IMR-90 (cell line): ENCODE results near the gene CCL13. TPM values are rescaled to one million over a fixed set of nuclear protein-coding genes. Genes with fewer than 3 reads are reported as not detected.

Experiments
- ATAC-seq: fragments of 200-7000 bp; cut with Tn5 transposase; 2 replicates; pipeline ENCODE4 v1.9.1; 2020; ENCODE audit warnings: low read depth, mild to moderate bottlenecking, moderate library complexity
- BruUV-seq: library from RNA; stranded (reverse); fragments of 400-500 nt; replicated peaks from 2 replicates; lab custom pipeline; 2021; lab: Mats Ljungman, UMichigan
- CTCF ChIA-PET: fragments of 300-600 bp; formaldehyde crosslinking; extraction: SDS; loops from one replicate; lab custom pipeline; 2021; ENCODE audit warnings: antibody characterized with exemption; lab: Yijun Ruan, JAX
- POLR2A ChIA-PET: fragments of 300-600 bp; sonication (Branson Sonifier 250); formaldehyde crosslinking; loops from one replicate; lab custom pipeline; 2022; ENCODE audit warnings: antibody characterized with exemption; ENCODE audit not compliant: unreplicated experiment; lab: Charles Lee
- DNase-seq: peaks from one replicate; pipeline ENCODE4 v3.0.0; 2013
- H2AFZ ChIP-seq: replicated peaks from 2 replicates; pipeline ENCODE3; 2013; ENCODE audit warnings: low read length, mild to moderate bottlenecking; ENCODE audit not compliant: poor library complexity
- H2AK5ac ChIP-seq: 2 replicates; pipeline ENCODE4 v1.6.1; 2013; ENCODE audit warnings: low read depth, low read length, inconsistent platforms
- H2AK9ac ChIP-seq: replicated peaks from 2 replicates; pipeline ENCODE3; 2013; ENCODE audit warnings: mild to moderate bottlenecking, low read depth, low read length, moderate library complexity; ENCODE audit not compliant: poor library complexity
- H2BK120ac ChIP-seq: 2 replicates; pipeline ENCODE4 v1.6.1; 2013; ENCODE audit warnings: low read depth, low read length, inconsistent platforms
- H2BK15ac ChIP-seq: 3 replicates; pipeline ENCODE4 v1.6.1; 2013; ENCODE audit warnings: low read depth, low read length, inconsistent platforms
- H2BK20ac ChIP-seq: 2 replicates; pipeline ENCODE4 v1.6.1; 2013; ENCODE audit warnings: low read depth, mild to moderate bottlenecking, inconsistent platforms, low read length, moderate library complexity
- H2BK5ac ChIP-seq: 2 replicates; pipeline ENCODE4 v1.6.1; 2013; ENCODE audit warnings: mild to moderate bottlenecking, low read depth, low read length, inconsistent platforms; ENCODE audit not compliant: poor library complexity, severe bottlenecking
- H3K14ac ChIP-seq: replicated peaks from 2 replicates; pipeline ENCODE4 v1.6.1; 2013; ENCODE audit warnings: low read depth, low read length, inconsistent platforms
- H3K18ac ChIP-seq: 2 replicates; pipeline ENCODE4 v1.6.1; 2013; ENCODE audit warnings: low read depth, low read length, control low read depth
- H3K23ac ChIP-seq: 2 replicates; pipeline ENCODE4 v1.6.1; 2013; ENCODE audit warnings: low read depth, low read length, inconsistent platforms
- H3K27ac ChIP-seq: 2 replicates; pipeline ENCODE4 v1.5.1; 2013; ENCODE audit warnings: mild to moderate bottlenecking, control low read depth, low read length; ENCODE audit not compliant: insufficient read depth
- H3K27me3 ChIP-seq: 2 replicates; pipeline ENCODE4 v1.6.1; 2013; ENCODE audit warnings: low read length; ENCODE audit not compliant: control insufficient read depth, insufficient read depth
- H3K36me3 ChIP-seq: 2 replicates; pipeline ENCODE4 v1.6.1; 2013; ENCODE audit warnings: low read length, mixed read lengths; ENCODE audit not compliant: control insufficient read depth, insufficient read depth
- H3K4ac ChIP-seq: 2 replicates; pipeline ENCODE4 v1.6.1; 2013; ENCODE audit warnings: low read depth, low read length, inconsistent platforms
- H3K4me1 ChIP-seq: 2 replicates; pipeline ENCODE4 v1.6.1; 2013; ENCODE audit warnings: low read length, mixed read lengths; ENCODE audit not compliant: control insufficient read depth, insufficient read depth
- H3K4me2 ChIP-seq: 2 replicates; pipeline ENCODE4 v1.6.1; 2013; ENCODE audit warnings: low read depth, mild to moderate bottlenecking, control low read depth, low read length, moderate library complexity
- H3K4me3 ChIP-seq: 2 replicates; pipeline ENCODE4 v1.5.1; 2013; ENCODE audit warnings: low read depth, mild to moderate bottlenecking, control low read depth, low read length, moderate library complexity; ENCODE audit not compliant: insufficient read depth
- H3K56ac ChIP-seq: 2 replicates; pipeline ENCODE4 v1.6.1; 2013; ENCODE audit warnings: low read length, inconsistent platforms; ENCODE audit not compliant: insufficient read depth; ENCODE audit errors: extremely low read depth
- H3K79me1 ChIP-seq, 2 experiments: 2 replicates each; pipeline ENCODE4 v1.6.1; 2013; ENCODE audit warnings: low read length in 2 of 2, inconsistent platforms in 1 of 2, low read depth in 1 of 2
- H3K9ac ChIP-seq: 2 replicates; pipeline ENCODE4 v1.6.1; 2013; ENCODE audit warnings: low read depth, low read length, control low read depth
- H3K9me1 ChIP-seq: 2 replicates; pipeline ENCODE4 v1.6.1; 2013; ENCODE audit warnings: low read length, inconsistent platforms; ENCODE audit not compliant: insufficient read depth
- H3K9me3 ChIP-seq: 2 replicates; pipeline ENCODE4 v1.6.1; 2013; ENCODE audit warnings: low read length; ENCODE audit not compliant: control insufficient read depth, insufficient read depth
- H4K20me1 ChIP-seq: 2 replicates; pipeline ENCODE4 v1.6.1; 2013; ENCODE audit warnings: low read length, inconsistent platforms; ENCODE audit not compliant: insufficient read depth
- H4K5ac ChIP-seq: 2 replicates; pipeline ENCODE4 v1.6.1; 2013; ENCODE audit warnings: mild to moderate bottlenecking, low read depth, low read length, control low read depth
- H4K8ac ChIP-seq, 2 experiments: 2 replicates each; pipeline ENCODE4 v1.6.1; 2013; ENCODE audit warnings: low read depth in 2 of 2, low read length in 2 of 2, control low read depth in 1 of 2, inconsistent platforms in 1 of 2
- H4K91ac ChIP-seq: 2 replicates; pipeline ENCODE4 v1.6.1; 2013; ENCODE audit warnings: low read depth, low read length, inconsistent platforms; ENCODE audit not compliant: insufficient read depth
- BHLHE40 ChIP-seq: fragments of 150-350 bp; IDR thresholded peaks from 2 replicates; pipeline ENCODE4 v1.6.1; 2016; ENCODE audit warnings: mild to moderate bottlenecking, low read depth, low read length
- CEBPB ChIP-seq: IDR thresholded peaks from 2 replicates; pipeline ENCODE4 v1.6.1; 2012; ENCODE audit warnings: low read depth, low read length, improper control_type of control experiment
- CHD1 ChIP-seq: IDR thresholded peaks from 2 replicates; pipeline ENCODE4 v1.6.1; 2012; ENCODE audit warnings: low read depth, low read length, improper control_type of control experiment
- ELK1 ChIP-seq: fragments of 150-350 bp; IDR thresholded peaks from 2 replicates; pipeline ENCODE4 v1.6.1; 2016; ENCODE audit warnings: low read depth, mild to moderate bottlenecking, low read length, moderate library complexity, borderline replicate concordance
- MAFK ChIP-seq: IDR thresholded peaks from 2 replicates; pipeline ENCODE4 v1.6.1; 2012; ENCODE audit warnings: low read depth, low read length, improper control_type of control experiment
- MXI1 ChIP-seq: IDR thresholded peaks from 2 replicates; pipeline ENCODE4 v1.6.1; 2012; ENCODE audit warnings: low read depth, mild to moderate bottlenecking, low read length, moderate library complexity, borderline replicate concordance
- NFE2L2 ChIP-seq: fragments of 150-350 bp; IDR thresholded peaks from 2 replicates; pipeline ENCODE4 v1.6.1; 2016; ENCODE audit warnings: low read depth, mild to moderate bottlenecking, low read length
- POLR2A ChIP-seq: IDR thresholded peaks from 2 replicates; pipeline ENCODE4 v1.6.1; 2012; ENCODE audit warnings: mild to moderate bottlenecking, low read depth, low read length
- RAD21 ChIP-seq: IDR thresholded peaks from 2 replicates; pipeline ENCODE4 v1.6.1; 2012; ENCODE audit warnings: low read length, improper control_type of control experiment
- RCOR1 ChIP-seq: IDR thresholded peaks from 2 replicates; pipeline ENCODE4 v1.6.1; 2012; ENCODE audit warnings: mild to moderate bottlenecking, low read length, improper control_type of control experiment; ENCODE audit not compliant: insufficient replicate concordance
- RFX5 ChIP-seq: IDR thresholded peaks from 2 replicates; pipeline ENCODE4 v1.8.0; 2012; ENCODE audit warnings: low read depth, mild to moderate bottlenecking, low read length, moderate library complexity
- SMC3 ChIP-seq: fragments of 150-350 bp; IDR thresholded peaks from 2 replicates; pipeline ENCODE4 v1.6.1; 2016; ENCODE audit warnings: low read depth, mild to moderate bottlenecking, antibody characterized with exemption, low read length, moderate library complexity
- WGBS, 2 experiments: methylation state at CpG; one replicate each; pipeline versions ENCODE4 v1.1.5 to v1.1.7; 2013; ENCODE audit warnings: missing lambda C conversion rate in 2 of 2; ENCODE audit not compliant: insufficient read length in 1 of 2; ENCODE audit errors: extremely low coverage in 2 of 2; 5-methylcytosine and 5-hydroxymethylcytosine counted together
- dilution Hi-C: fragments of 300-500 bp; cut with HindIII; formaldehyde crosslinking; loops from one replicate; pipeline ENCODE4 v1.14.3; 2018; ENCODE audit warnings: low sequenced_read_pairs; ENCODE audit not compliant: unreplicated experiment
- in situ Hi-C: fragments of 300-500 bp; cut with MboI; formaldehyde crosslinking; loops from 3 replicates; pipeline ENCODE4 v1.14.3; 2019; ENCODE audit warnings: low sequenced_read_pairs, inconsistent platforms, mixed read lengths
- intact Hi-C: fragments of 100-400 bp; cut with micrococcal nuclease; formaldehyde crosslinking; loops from 2 replicates; pipeline ENCODE4 v1.10.0; 2022
- polyA plus RNA-seq, 3 experiments: library from polyadenylated mRNA; depleted of rRNA; stranded (reverse); fragments of >200 nt; gene quantifications; 2 replicates each; pipeline ENCODE4 v1.2.3, GENCODE V29; 2012; ENCODE audit warnings: low replicate concordance in 1 of 3
- total RNA-seq: library from RNA; depleted of rRNA; stranded (reverse); fragments of >200 nt; gene quantifications from 2 replicates; pipeline ENCODE4 v1.2.3, GENCODE V29; 2012
- TF ChIP-seq, protein P1 (sequence below): fragments of 150-350 bp; IDR thresholded peaks from 2 replicates; pipeline ENCODE4 v1.6.1; 2017; ENCODE audit warnings: mild to moderate bottlenecking, antibody characterized with exemption, low read length, low read depth
- TF ChIP-seq, protein P2 (sequence below): conservative IDR thresholded peaks from 2 replicates; pipeline ENCODE4 v1.5.1; 2012; ENCODE audit warnings: mild to moderate bottlenecking, low read depth, low read length, improper control_type of control experiment

Gene CCL13
- total and polyA plus RNA-seq, 2 of the 4 experiments (the other 2 are of a cell fraction): 0.18 TPM; not detected in 1

DNA sequence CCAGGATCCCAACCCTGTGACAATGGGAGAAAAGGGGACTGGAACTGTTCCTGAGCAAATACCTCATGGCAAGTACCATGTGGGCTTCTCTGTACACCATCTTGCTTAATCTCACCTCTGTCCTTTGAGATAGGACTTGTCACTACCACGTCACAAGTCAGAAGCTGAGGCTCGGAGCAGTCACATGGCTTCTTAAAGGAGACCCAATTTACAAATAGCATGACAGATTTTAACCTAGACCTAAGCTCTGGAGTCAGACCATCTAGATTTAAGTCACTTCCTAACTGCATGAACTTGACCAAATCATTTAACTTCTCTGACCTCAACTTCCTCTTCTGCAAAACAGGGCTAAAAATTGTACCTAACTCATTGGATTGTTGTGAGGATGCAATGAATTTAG lies 42.7 kb downstream of the CCL13 start:
- Histone ChIP-seq H2AK9ac (no peak overlapping the region), H3K27ac (no peak overlapping the region), H3K79me1 (no peaks in the 10 kb centered on the region), H3K36me3 (no peaks in the 10 kb centered on the region), H3K14ac (no peak overlapping the region), H3K18ac (no peak overlapping the region), H3K4ac (no peak overlapping the region), H4K20me1 (no peaks in the 10 kb centered on the region), H4K5ac (no peak overlapping the region), H4K8ac (no peak overlapping the region), H2BK120ac (no peak overlapping the region), H3K9me3 (no peaks in the 10 kb centered on the region), H2BK15ac (no peak overlapping the region), H2AK5ac (no peak overlapping the region), H3K9ac (no peak overlapping the region), H3K4me3 (no peak overlapping the region), H3K56ac (no peak overlapping the region), H2BK5ac (no peak overlapping the region), H3K4me1 (no peaks in the 10 kb centered on the region), H3K4me2 (no peak overlapping the region), H2AFZ (no peak overlapping the region), H2BK20ac (no peak overlapping the region), H3K27me3 (0 out of 2 replicates have a peak, but pooled peaks cover 2% of the 10 kb centered on the region), H4K91ac (no peak overlapping the region), H3K23ac (no peak overlapping the region), H3K9me1 (no peaks in the 10 kb centered on the region)
- POLR2A ChIA-PET: no interaction called here
- WGBS, 2 experiments: 20% methylated on average over 1 of the region's 2 CpGs; no CpG with 5 or more reads in 1 of the 2 experiments
- DNase-seq (no peak), ATAC-seq (no peak)
- intact Hi-C loops: no loop called here
- no TSS peak for BruUV-seq
- CTCF ChIA-PET: interaction anchor here (1.6 kb wide), 1 partner anchor 15 kb away, joined by 4 read pairs; no protein-coding TSS in a partner anchor
- dilution Hi-C loops: no loop called here
- in situ Hi-C loops: no loop called here
- TF ChIP-seq MAFK (no peak), CEBPB (no peak), POLR2A (no peak), RCOR1 (no peak), BHLHE40 (no peak), SMC3 (no peak), CHD1 (no peak), RAD21 (no peak), ELK1 (no peak), MXI1 (no peak), RFX5 (no peak), NFE2L2 (no peak)
- TF ChIP-seq, protein P1, sequence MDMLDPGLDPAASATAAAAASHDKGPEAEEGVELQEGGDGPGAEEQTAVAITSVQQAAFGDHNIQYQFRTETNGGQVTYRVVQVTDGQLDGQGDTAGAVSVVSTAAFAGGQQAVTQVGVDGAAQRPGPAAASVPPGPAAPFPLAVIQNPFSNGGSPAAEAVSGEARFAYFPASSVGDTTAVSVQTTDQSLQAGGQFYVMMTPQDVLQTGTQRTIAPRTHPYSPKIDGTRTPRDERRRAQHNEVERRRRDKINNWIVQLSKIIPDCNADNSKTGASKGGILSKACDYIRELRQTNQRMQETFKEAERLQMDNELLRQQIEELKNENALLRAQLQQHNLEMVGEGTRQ: no peak
- TF ChIP-seq, protein P2, sequence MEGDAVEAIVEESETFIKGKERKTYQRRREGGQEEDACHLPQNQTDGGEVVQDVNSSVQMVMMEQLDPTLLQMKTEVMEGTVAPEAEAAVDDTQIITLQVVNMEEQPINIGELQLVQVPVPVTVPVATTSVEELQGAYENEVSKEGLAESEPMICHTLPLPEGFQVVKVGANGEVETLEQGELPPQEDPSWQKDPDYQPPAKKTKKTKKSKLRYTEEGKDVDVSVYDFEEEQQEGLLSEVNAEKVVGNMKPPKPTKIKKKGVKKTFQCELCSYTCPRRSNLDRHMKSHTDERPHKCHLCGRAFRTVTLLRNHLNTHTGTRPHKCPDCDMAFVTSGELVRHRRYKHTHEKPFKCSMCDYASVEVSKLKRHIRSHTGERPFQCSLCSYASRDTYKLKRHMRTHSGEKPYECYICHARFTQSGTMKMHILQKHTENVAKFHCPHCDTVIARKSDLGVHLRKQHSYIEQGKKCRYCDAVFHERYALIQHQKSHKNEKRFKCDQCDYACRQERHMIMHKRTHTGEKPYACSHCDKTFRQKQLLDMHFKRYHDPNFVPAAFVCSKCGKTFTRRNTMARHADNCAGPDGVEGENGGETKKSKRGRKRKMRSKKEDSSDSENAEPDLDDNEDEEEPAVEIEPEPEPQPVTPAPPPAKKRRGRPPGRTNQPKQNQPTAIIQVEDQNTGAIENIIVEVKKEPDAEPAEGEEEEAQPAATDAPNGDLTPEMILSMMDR: no peak
